HCT116 (cell line): ENCODE results near the gene MRPS7. TPM values are rescaled to one million over a fixed set of nuclear protein-coding genes. Genes with fewer than 3 reads are reported as not detected.

Source experiments
- ATAC-seq: fragments of 200-7000 bp; cut with Tn5 transposase; 2 replicates; pipeline ENCODE4 v1.9.1; 2020; ENCODE audit warnings: mild to moderate bottlenecking, moderate library complexity
- Bru-seq: library from RNA; stranded (reverse); fragments of 400-500 nt; gene quantifications from one replicate; lab custom pipeline; 2021; lab: Mats Ljungman, UMichigan
- BruChase-seq, 2 experiments: library from RNA; stranded (reverse); fragments of 400-500 nt; gene quantifications; one replicate each; lab custom pipeline; 2021; lab: Mats Ljungman, UMichigan
- BruUV-seq: library from RNA; stranded (reverse); fragments of 400-500 nt; replicated peaks from 2 replicates; lab custom pipeline; 2021; lab: Mats Ljungman, UMichigan
- CTCF ChIA-PET: fragments of 300-600 bp; sonication (Branson Sonifier 250); formaldehyde crosslinking; loops from one replicate; lab custom pipeline; 2021; ENCODE audit warnings: antibody characterized with exemption; lab: Charles Lee
- POLR2A ChIA-PET: fragments of 300-600, 350-600 bp; sonication (Branson Sonifier 250); formaldehyde crosslinking; loops from one replicate; lab custom pipeline; 2021; ENCODE audit warnings: antibody characterized with exemption; lab: Charles Lee
- RAD21 ChIA-PET, 2 experiments: fragments of 300-600 bp; sonication (Branson Sonifier 250); formaldehyde crosslinking; loops; one replicate each; lab custom pipeline; 2023; ENCODE audit warnings: low total read pairs in 2 of 2; ENCODE audit not compliant: uncharacterized antibody in 2 of 2, unreplicated experiment in 2 of 2, low non-redundant PET in 1 of 2; lab: Charles Lee
- DNase-seq: peaks from one replicate; pipeline ENCODE4 v3.0.0-alpha.2; 2010; ENCODE audit warnings: low read depth, low spot score
- H2AFZ ChIP-seq: fragments of 200-600 bp; shearing (Covaris generic), sonication (generic); 2 replicates; pipeline ENCODE4 v1.6.1; 2017; ENCODE audit warnings: low read depth, mixed run types, mixed read lengths, antibody characterized with exemption, low read length; ENCODE audit not compliant: poor library complexity, severe bottlenecking
- H3K27ac ChIP-seq: 2 replicates; pipeline ENCODE4 v1.5.1; 2012; ENCODE audit warnings: low read depth, low read length
- H3K27me3 ChIP-seq: fragments of 200-600 bp; sonication (generic); 2 replicates; pipeline ENCODE4 v1.6.1; 2016; ENCODE audit warnings: mixed run types, low read length, mixed read lengths; ENCODE audit not compliant: insufficient read depth
- H3K36me3 ChIP-seq, 2 experiments: fragments of 200-500 bp in 1 of 2; fragments of 200-600 bp in 1 of 2; sonication (Bioruptor generic) in 1 of 2; sonication (generic) in 1 of 2; 2 replicates each; pipeline versions ENCODE4 v1.5.1 to v1.6.1; 2014 to 2016; ENCODE audit warnings: low read length in 2 of 2, inconsistent platforms in 1 of 2, mixed read lengths in 1 of 2, mixed run types in 1 of 2; ENCODE audit not compliant: insufficient read depth in 2 of 2, control insufficient read depth in 1 of 2
- H3K4me1 ChIP-seq, 2 experiments: fragments of 200-600 bp in 1 of 2; sonication (generic) in 1 of 2; 2 replicates each; pipeline versions ENCODE4 v1.5.1 to v1.6.1; 2012 to 2017; ENCODE audit warnings: low read length in 2 of 2, inconsistent platforms in 1 of 2, mild to moderate bottlenecking in 1 of 2, mixed read lengths in 1 of 2, mixed run types in 1 of 2, moderate library complexity in 1 of 2; ENCODE audit not compliant: insufficient read depth in 2 of 2, control insufficient read depth in 1 of 2
- H3K4me2 ChIP-seq: fragments of 200-600 bp; sonication (generic); 2 replicates; pipeline ENCODE4 v1.6.1; 2017; ENCODE audit warnings: mixed run types, low read length, mixed read lengths
- H3K4me3 ChIP-seq, 2 experiments: fragments of 200-600 bp in 1 of 2; sonication (generic) in 1 of 2; replicated peaks in 1 of 2; 2 replicates each; pipeline ENCODE4 v1.5.1; 2011 to 2016; ENCODE audit warnings: low read length in 2 of 2, control low read depth in 1 of 2, low read depth in 1 of 2, mild to moderate bottlenecking in 1 of 2, mixed read lengths in 1 of 2, mixed run types in 1 of 2
- H3K79me2 ChIP-seq: fragments of 200-600 bp; sonication (generic); 2 replicates; pipeline ENCODE4 v1.6.1; 2017; ENCODE audit warnings: mild to moderate bottlenecking, mixed run types, low read length, moderate library complexity, mixed read lengths; ENCODE audit not compliant: insufficient read depth
- H3K9ac ChIP-seq: fragments of 200-600 bp; sonication (generic); 2 replicates; pipeline ENCODE4 v1.6.1; 2016; ENCODE audit warnings: low read length, mixed read lengths
- H3K9me2 ChIP-seq: fragments of 200-600 bp; sonication (generic), shearing (Covaris generic); 2 replicates; pipeline ENCODE4 v1.6.1; 2017; ENCODE audit warnings: mixed run types, mild to moderate bottlenecking, moderate library complexity; ENCODE audit not compliant: insufficient read depth
- H3K9me3 ChIP-seq, 2 experiments: fragments of 200-500 bp in 1 of 2; fragments of 200-600 bp in 1 of 2; sonication (Bioruptor generic) in 1 of 2; sonication (generic) in 1 of 2; 2 replicates each; pipeline ENCODE4 v1.6.1; 2014 to 2017; ENCODE audit warnings: low read length in 2 of 2, mixed read lengths in 2 of 2, inconsistent platforms in 1 of 2, low read depth in 1 of 2, mild to moderate bottlenecking in 1 of 2, mixed run types in 1 of 2, moderate library complexity in 1 of 2; ENCODE audit not compliant: control insufficient read depth in 1 of 2, insufficient read depth in 1 of 2
- H4K20me1 ChIP-seq: fragments of 200-600 bp; sonication (generic), shearing (Covaris generic); 2 replicates; pipeline ENCODE4 v1.6.1; 2017; ENCODE audit warnings: mixed run types, mild to moderate bottlenecking, moderate library complexity; ENCODE audit not compliant: insufficient read depth
- CBX3 ChIP-seq: IDR thresholded peaks from 2 replicates; pipeline ENCODE4 v1.6.1; 2012; ENCODE audit warnings: low read depth
- EGR1 ChIP-seq: IDR thresholded peaks from 2 replicates; pipeline ENCODE4 v1.6.1; 2012; ENCODE audit warnings: low read depth
- ELF1 ChIP-seq: IDR thresholded peaks from 2 replicates; pipeline ENCODE4 v1.6.1; 2012; ENCODE audit warnings: low read depth, borderline replicate concordance
- FOSL1 ChIP-seq: IDR thresholded peaks from 2 replicates; pipeline ENCODE4 v1.6.1; 2012; ENCODE audit warnings: low read depth
- POLR2AphosphoS5 ChIP-seq: IDR thresholded peaks from 2 replicates; pipeline ENCODE4 v1.6.1; 2011; ENCODE audit warnings: mild to moderate bottlenecking, low read depth, low read length, moderate library complexity
- SIN3A ChIP-seq: IDR thresholded peaks from 2 replicates; pipeline ENCODE4 v1.6.1; 2012; ENCODE audit warnings: low read depth
- SP1 ChIP-seq: IDR thresholded peaks from 2 replicates; pipeline ENCODE4 v1.6.1; 2012; ENCODE audit warnings: low read depth
- TCF7L2 ChIP-seq: IDR thresholded peaks from 2 replicates; pipeline ENCODE4 v1.7.0; 2011; ENCODE audit warnings: borderline replicate concordance, inconsistent platforms; ENCODE audit not compliant: insufficient read depth, insufficient read length; ENCODE audit errors: extremely low read depth
- YY1 ChIP-seq: IDR thresholded peaks from 2 replicates; pipeline ENCODE4 v1.6.1; 2011; ENCODE audit warnings: low read length, low read depth, moderate library complexity, mild to moderate bottlenecking; ENCODE audit not compliant: insufficient replicate concordance; ENCODE audit errors: extremely low read depth
- ZBTB33 ChIP-seq: IDR thresholded peaks from 2 replicates; pipeline ENCODE4 v1.6.1; 2011; ENCODE audit warnings: mild to moderate bottlenecking, low read length, moderate library complexity; ENCODE audit not compliant: insufficient replicate concordance; ENCODE audit errors: extremely low read depth
- ZFX ChIP-seq: fragments of 450-650 bp; IDR thresholded peaks from 2 replicates; pipeline ENCODE4 v1.6.1; 2017
- ZNF274 ChIP-seq: fragments of 200-500 bp; sonication (Bioruptor generic); IDR thresholded peaks from 2 replicates; pipeline ENCODE4 v1.6.1; 2014; ENCODE audit warnings: mild to moderate bottlenecking, low read depth, low read length, inconsistent platforms
- intact Hi-C: fragments of 100-400 bp; cut with micrococcal nuclease; formaldehyde crosslinking; loops from 2 replicates; pipeline ENCODE4 v1.10.0; 2022
- long read RNA-seq: library from polyadenylated mRNA; unstranded; transcript quantifications from one replicate; pipeline ENCODE4 v2.0.0, GENCODE V29; 2021; ENCODE audit not compliant: unreplicated experiment
- polyA plus RNA-seq: library from polyadenylated mRNA; unstranded; fragments of >200 nt; gene quantifications from 2 replicates; pipeline ENCODE4 v1.2.1, GENCODE V29; 2012; ENCODE audit warnings: missing spikeins
- total RNA-seq: library from RNA; stranded (reverse); gene quantifications from one replicate; pipeline ENCODE4 v1.2.1, GENCODE V29; 2021; ENCODE audit not compliant: unreplicated experiment
- TF ChIP-seq, protein P1 (sequence below): IDR thresholded peaks from 2 replicates; pipeline ENCODE4 v1.6.1; 2012
- TF ChIP-seq, protein P2 (sequence below): IDR thresholded peaks from 2 replicates; pipeline ENCODE4 v1.6.1; 2012
- TF ChIP-seq, protein P3 (sequence below), 3 experiments: fragments of 200-600 bp in 1 of 3; sonication (generic) in 1 of 3; IDR thresholded peaks in 2 of 3; conservative IDR thresholded peaks in 1 of 3; 2 replicates each; pipeline ENCODE4 v1.5.1; 2012 to 2017; ENCODE audit warnings: low read depth in 2 of 3, low read length in 2 of 3, antibody characterized with exemption in 1 of 3, borderline replicate concordance in 1 of 3, control low read depth in 1 of 3, mild to moderate bottlenecking in 1 of 3, mixed read lengths in 1 of 3, mixed run types in 1 of 3, moderate library complexity in 1 of 3; ENCODE audit not compliant: insufficient read depth in 1 of 3

The MRPS7 gene
- total RNA-seq (104 TPM), Bru-seq, nascent RNA (percentile 90 among the genes with signal in this experiment), BruChase-seq, experiment 1, labeled RNA remaining after a 6-hour chase (percentile 91 among the genes with signal in this experiment), BruChase-seq, experiment 2, labeled RNA remaining after a 2-hour chase (percentile 87 among the genes with signal in this experiment)
- polyA plus RNA-seq = 65.0 and 86.9 TPM in 2 replicates
- long read RNA-seq, transcript MRPS7-201 (5 exons, 1,406 nt) = major isoform, 142 of 190 reads
- long read RNA-seq, transcript MRPS7-203 (4 exons, 1,638 nt) = minor isoform, 9 of 190 reads
- long read RNA-seq, partial matches to known transcripts = 1 of 190 reads
- long read RNA-seq, other reads (novel, unspliced or antisense) = 34 of 190 reads

- POLR2A ChIA-PET = interaction anchor here (0.6 to 3.1 kb wide), 9 partner anchors 9 to 489 kb away, joined by 3 to 29 read pairs (median 3); partner anchors contain the start of genes GRB2, MIF4GD, NUP85 and SLC25A19
- Histone ChIP-seq H3K27ac (peak within 1 kb of the TSS; percentile 80), H3K4me3 (peak within 1 kb of the TSS; percentile 83 to 97), H3K9ac (peak within 1 kb of the TSS; percentile 92), H3K4me1 (peaks cover 17 to 21% of the 10 kb centered on the region in 2 experiments), H3K9me3 (no peaks in the 10 kb centered on the region), H3K9me2 (no peaks in the 10 kb centered on the region), H4K20me1 (no peaks in the 10 kb centered on the region), H3K27me3 (no peaks in the 10 kb centered on the region), H3K79me2 (peaks cover 66% of the 10 kb centered on the region), H3K4me2 (peak within 1 kb of the TSS; percentile 97), H3K36me3 (peaks cover 18 to 33% of the 10 kb centered on the region in 2 experiments; a peak in 3 of 4 replicates), H2AFZ (peak within 1 kb of the TSS; percentile 1)
- peak; percentile 89 for DNase-seq
- CTCF ChIA-PET = interaction anchor here (1.0 to 5.8 kb wide), 8 partner anchors 9 to 255 kb away, joined by 3 to 42 read pairs (median 4); partner anchors contain the start of genes GRB2, MIF4GD, SLC25A19 and TSEN54
- no TSS peak for BruUV-seq
- RAD21 ChIA-PET = interaction anchor here in 1 of 2 experiments (1.2 kb wide), 1 partner anchor 10 kb away, joined by 5 read pairs; the partner anchor contains the start of gene MIF4GD
- TF ChIP-seq, protein P1, sequence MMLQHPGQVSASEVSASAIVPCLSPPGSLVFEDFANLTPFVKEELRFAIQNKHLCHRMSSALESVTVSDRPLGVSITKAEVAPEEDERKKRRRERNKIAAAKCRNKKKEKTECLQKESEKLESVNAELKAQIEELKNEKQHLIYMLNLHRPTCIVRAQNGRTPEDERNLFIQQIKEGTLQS = no peak
- TF ChIP-seq ZNF274 (no peak), ZBTB33 (peak; percentile 97), CBX3 (0 out of 2 replicates have a peak, but pooled peaks have one; percentile 58), ELF1 (no peak), POLR2AphosphoS5 (peak; percentile 84), SP1 (peak; percentile 86), SIN3A (peak; percentile 71), YY1 (peak; percentile 94), EGR1 (0 out of 2 replicates have a peak, but pooled peaks have one; percentile 65), ZFX (peak; percentile 92), TCF7L2 (no peak), FOSL1 (no peak; the same call in 1 of the 2 replicates)
- TF ChIP-seq, protein P2, sequence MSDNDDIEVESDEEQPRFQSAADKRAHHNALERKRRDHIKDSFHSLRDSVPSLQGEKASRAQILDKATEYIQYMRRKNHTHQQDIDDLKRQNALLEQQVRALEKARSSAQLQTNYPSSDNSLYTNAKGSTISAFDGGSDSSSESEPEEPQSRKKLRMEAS = peak; percentile 83
- TF ChIP-seq, protein P3, sequence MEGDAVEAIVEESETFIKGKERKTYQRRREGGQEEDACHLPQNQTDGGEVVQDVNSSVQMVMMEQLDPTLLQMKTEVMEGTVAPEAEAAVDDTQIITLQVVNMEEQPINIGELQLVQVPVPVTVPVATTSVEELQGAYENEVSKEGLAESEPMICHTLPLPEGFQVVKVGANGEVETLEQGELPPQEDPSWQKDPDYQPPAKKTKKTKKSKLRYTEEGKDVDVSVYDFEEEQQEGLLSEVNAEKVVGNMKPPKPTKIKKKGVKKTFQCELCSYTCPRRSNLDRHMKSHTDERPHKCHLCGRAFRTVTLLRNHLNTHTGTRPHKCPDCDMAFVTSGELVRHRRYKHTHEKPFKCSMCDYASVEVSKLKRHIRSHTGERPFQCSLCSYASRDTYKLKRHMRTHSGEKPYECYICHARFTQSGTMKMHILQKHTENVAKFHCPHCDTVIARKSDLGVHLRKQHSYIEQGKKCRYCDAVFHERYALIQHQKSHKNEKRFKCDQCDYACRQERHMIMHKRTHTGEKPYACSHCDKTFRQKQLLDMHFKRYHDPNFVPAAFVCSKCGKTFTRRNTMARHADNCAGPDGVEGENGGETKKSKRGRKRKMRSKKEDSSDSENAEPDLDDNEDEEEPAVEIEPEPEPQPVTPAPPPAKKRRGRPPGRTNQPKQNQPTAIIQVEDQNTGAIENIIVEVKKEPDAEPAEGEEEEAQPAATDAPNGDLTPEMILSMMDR (IDR thresholded peaks at IDR 0.05 in 2 of 3, conservative IDR thresholded peaks at IDR 0.05 in 1 of 3; ENCODE audit: borderline replicate concordance in 1 of 3, insufficient read depth in 1 of 3, low read depth in 2 of 3, low read length in 2 of 3) = no peak
- intact Hi-C loops = loop anchor here (1.0 to 10.0 kb wide), 2 partner anchors 56 to 147 kb away; partner anchors contain the start of gene NUP85
- ATAC-seq = peak; percentile 95
Observed at GRCh38 chr17:75261336-75262111, at the start of gene MRPS7, which contains the start of gene GGA3. Gene MRPS7 (plus strand): TSS chr17:75261879. CDS start chr17:75261901, 22 bp downstream. Gene GGA3 (minus strand): TSS chr17:75261606. CDS start chr17:75261587, 19 bp downstream.
